ENCODE measurements around the gene HS2ST1.

The HS2ST1 gene

GRCh38 chr1:87089823-87090222, 175.4 kb downstream of the HS2ST1 start:
- Histone ChIP-seq H3K9me3 (ENCODE audit: control insufficient read depth, insufficient read depth, low read depth, low read length) (no peaks in the 10 kb centered on the region), H3K9ac (ENCODE audit: low read length) (no peak overlapping the region), H3K27ac (ENCODE audit: low read depth, low read length) (no peak overlapping the region), H3K4me3 (ENCODE audit: low read depth, low read length) (no peak overlapping the region), H3K4me1 (ENCODE audit: control insufficient read depth, insufficient read depth, low read length) (peaks cover 5% of the 10 kb centered on the region), H3K36me3 (ENCODE audit: control insufficient read depth, insufficient read depth, low read length) (no peaks in the 10 kb centered on the region), H3K27me3 (ENCODE audit: control insufficient read depth, insufficient read depth, low read length) (no peaks in the 10 kb centered on the region)

DNA sequence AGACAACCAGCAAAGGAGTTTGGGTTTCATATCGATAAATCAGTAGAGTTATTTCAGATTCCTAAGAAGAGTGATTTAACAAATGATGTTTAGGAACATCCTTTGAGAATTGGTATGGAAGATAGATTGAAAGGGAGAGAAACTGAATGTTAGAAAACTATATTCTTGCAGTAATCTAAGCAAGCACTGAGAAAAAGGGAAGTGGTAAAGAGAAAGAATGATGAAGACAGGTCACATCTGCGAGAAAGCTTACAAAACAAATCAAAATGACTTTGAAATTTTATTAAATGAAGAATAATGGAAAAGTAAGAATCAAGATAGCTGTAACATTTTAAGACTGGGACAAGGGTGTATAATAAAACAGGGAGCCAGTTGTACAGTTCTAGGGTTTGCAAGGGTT, 177.0 kb downstream of the HS2ST1 start:
- no peak overlapping the region for H3K9ac ChIP-seq (ENCODE audit: low read length)
- no peak overlapping the region for H3K27ac ChIP-seq (ENCODE audit: low read depth, low read length)
- H3K4me1 ChIP-seq (ENCODE audit: control insufficient read depth, insufficient read depth, low read length), result peaks cover 5% of the 10 kb centered on the region
- no peaks in the 10 kb centered on the region for H3K27me3 ChIP-seq (ENCODE audit: control insufficient read depth, insufficient read depth, low read length)
- H3K4me3 ChIP-seq (ENCODE audit: low read depth, low read length), result no peak overlapping the region
- no peaks in the 10 kb centered on the region for H3K36me3 ChIP-seq (ENCODE audit: control insufficient read depth, insufficient read depth, low read length)
- no peaks in the 10 kb centered on the region for H3K9me3 ChIP-seq (ENCODE audit: control insufficient read depth, insufficient read depth, low read depth, low read length)

DNA sequence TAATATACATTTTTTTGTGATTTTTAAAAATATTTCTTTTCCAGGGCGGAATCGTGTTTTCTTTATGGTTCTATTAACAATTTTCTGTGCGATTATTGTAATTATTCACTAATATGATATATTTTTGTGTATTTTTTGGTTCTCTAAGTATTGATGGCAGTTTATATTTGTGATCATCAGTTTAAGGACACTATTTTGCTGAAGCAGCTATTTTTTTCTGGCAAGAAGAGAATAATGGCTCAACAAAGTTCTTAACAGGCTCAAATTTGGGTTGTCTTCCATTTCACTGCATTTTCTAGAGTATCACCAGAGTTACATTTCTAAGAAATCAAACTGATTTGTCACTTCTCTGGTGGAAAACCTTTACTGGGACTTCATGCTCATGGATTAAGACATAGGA, 178.4 kb downstream of the HS2ST1 start:
- H3K27ac ChIP-seq (ENCODE audit: low read depth, low read length), result no peak overlapping the region
- no peak overlapping the region for H3K4me3 ChIP-seq (ENCODE audit: low read depth, low read length)
- H3K27me3 ChIP-seq (ENCODE audit: control insufficient read depth, insufficient read depth, low read length), result no peaks in the 10 kb centered on the region
- peaks cover 5% of the 10 kb centered on the region for H3K4me1 ChIP-seq (ENCODE audit: control insufficient read depth, insufficient read depth, low read length)
- H3K9me3 ChIP-seq (ENCODE audit: control insufficient read depth, insufficient read depth, low read depth, low read length), result no peaks in the 10 kb centered on the region
- no peak overlapping the region for H3K9ac ChIP-seq (ENCODE audit: low read length)
- H3K36me3 ChIP-seq (ENCODE audit: control insufficient read depth, insufficient read depth, low read length), result no peaks in the 10 kb centered on the region

GRCh38 chr1:87093286-87093685, 178.9 kb downstream of the HS2ST1 start:
- Histone ChIP-seq H3K36me3 (ENCODE audit: control insufficient read depth, insufficient read depth, low read length) (no peaks in the 10 kb centered on the region), H3K27ac (ENCODE audit: low read depth, low read length) (no peak overlapping the region), H3K4me1 (ENCODE audit: control insufficient read depth, insufficient read depth, low read length) (peaks cover 5% of the 10 kb centered on the region)

DNA sequence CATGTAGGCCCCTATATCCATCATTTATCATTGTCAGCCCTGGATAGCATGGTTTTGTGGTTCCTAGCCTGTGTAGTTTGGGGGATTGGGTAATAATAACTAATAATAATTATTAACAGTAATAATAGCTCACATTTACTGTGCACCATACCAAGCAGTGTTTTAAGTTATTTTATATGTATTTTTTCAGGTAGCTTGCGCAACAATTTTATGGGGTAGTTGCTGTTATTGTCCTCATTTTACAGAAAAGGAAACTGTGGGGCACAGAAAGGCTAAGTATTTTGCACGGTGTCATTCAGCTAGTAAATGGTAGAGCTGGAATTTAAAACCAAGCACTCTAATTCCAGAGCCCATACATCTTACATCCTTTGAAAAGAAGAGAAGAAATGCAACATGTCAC, 179.8 kb downstream of the HS2ST1 start:
- no peak overlapping the region for H3K9ac ChIP-seq (ENCODE audit: low read length)
- H3K4me3 ChIP-seq (ENCODE audit: low read depth, low read length), result no peak overlapping the region
- no peaks in the 10 kb centered on the region for H3K36me3 ChIP-seq (ENCODE audit: control insufficient read depth, insufficient read depth, low read length)
- no peaks in the 10 kb centered on the region for H3K27me3 ChIP-seq (ENCODE audit: control insufficient read depth, insufficient read depth, low read length)
- H3K27ac ChIP-seq (ENCODE audit: low read depth, low read length), result no peak overlapping the region
- H3K4me1 ChIP-seq (ENCODE audit: control insufficient read depth, insufficient read depth, low read length), result peaks cover 5% of the 10 kb centered on the region
- no peaks in the 10 kb centered on the region for H3K9me3 ChIP-seq (ENCODE audit: control insufficient read depth, insufficient read depth, low read depth, low read length)

More at GRCh38 chr1:87093286-87093685, 178.9 kb downstream of the HS2ST1 start:
- H3K4me3 ChIP-seq (ENCODE audit: low read depth, low read length), result no peak overlapping the region
- no peaks in the 10 kb centered on the region for H3K9me3 ChIP-seq (ENCODE audit: control insufficient read depth, insufficient read depth, low read depth, low read length)
- H3K27me3 ChIP-seq (ENCODE audit: control insufficient read depth, insufficient read depth, low read length), result no peaks in the 10 kb centered on the region
- H3K9ac ChIP-seq (ENCODE audit: low read length), result no peak overlapping the region

- Histone ChIP-seq H3K36me3 (ENCODE audit: control insufficient read depth, insufficient read depth, low read length) (0 out of 2 replicates have a peak, but pooled peaks cover 4% of the 10 kb centered on the region), H3K27ac (ENCODE audit: low read depth, low read length) (no peak overlapping the region), H3K4me1 (ENCODE audit: control insufficient read depth, insufficient read depth, low read length) (peaks cover 8% of the 10 kb centered on the region; the same call in 1 of the 2 replicates), H3K4me3 (ENCODE audit: low read depth, low read length) (no peak overlapping the region), H3K27me3 (ENCODE audit: control insufficient read depth, insufficient read depth, low read length) (no peaks in the 10 kb centered on the region), H3K9ac (ENCODE audit: low read length) (no peak overlapping the region), H3K9me3 (ENCODE audit: control insufficient read depth, insufficient read depth, low read depth, low read length) (peaks cover 9% of the 10 kb centered on the region; the same call in 1 of the 2 replicates)
Measured at GRCh38 chr1:87100271-87100670, 185.8 kb downstream of the HS2ST1 start.

- Histone ChIP-seq H3K4me1 (ENCODE audit: control insufficient read depth, insufficient read depth, low read length) (peaks cover 8% of the 10 kb centered on the region; the same call in 1 of the 2 replicates), H3K9me3 (ENCODE audit: control insufficient read depth, insufficient read depth, low read depth, low read length) (peaks cover 9% of the 10 kb centered on the region; the same call in 1 of the 2 replicates), H3K27ac (ENCODE audit: low read depth, low read length) (no peak overlapping the region), H3K36me3 (ENCODE audit: control insufficient read depth, insufficient read depth, low read length) (0 out of 2 replicates have a peak, but pooled peaks cover 4% of the 10 kb centered on the region), H3K27me3 (ENCODE audit: control insufficient read depth, insufficient read depth, low read length) (no peaks in the 10 kb centered on the region), H3K4me3 (ENCODE audit: low read depth, low read length) (no peak overlapping the region), H3K9ac (ENCODE audit: low read length) (no peak overlapping the region)
Measured at GRCh38 chr1:87103074-87103473, 188.6 kb downstream of the HS2ST1 start.

DNA sequence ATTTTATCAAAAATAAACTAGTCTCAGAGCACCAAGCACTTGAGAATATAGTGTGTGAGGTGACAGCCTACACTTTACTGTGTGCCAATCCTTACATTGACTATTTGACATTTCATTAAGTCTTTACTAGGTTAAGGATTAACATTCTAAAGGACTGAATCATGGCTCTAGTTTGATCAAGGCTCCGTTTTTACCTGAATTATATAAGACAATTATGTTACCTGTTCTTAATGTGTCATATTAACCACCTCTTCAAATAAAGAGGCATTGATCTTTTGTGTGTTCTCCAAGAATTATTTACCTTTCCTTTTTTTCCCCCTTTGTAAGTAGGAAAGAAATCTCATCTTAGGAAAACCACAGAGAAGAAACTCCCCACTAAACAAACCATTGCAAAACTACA, 189.7 kb downstream of the HS2ST1 start:
- Histone ChIP-seq H3K27me3 (ENCODE audit: control insufficient read depth, insufficient read depth, low read length) (no peaks in the 10 kb centered on the region), H3K36me3 (ENCODE audit: control insufficient read depth, insufficient read depth, low read length) (0 out of 2 replicates have a peak, but pooled peaks cover 4% of the 10 kb centered on the region), H3K9ac (ENCODE audit: low read length) (no peak overlapping the region), H3K9me3 (ENCODE audit: control insufficient read depth, insufficient read depth, low read depth, low read length) (peaks cover 9% of the 10 kb centered on the region; the same call in 1 of the 2 replicates), H3K27ac (ENCODE audit: low read depth, low read length) (no peak overlapping the region), H3K4me1 (ENCODE audit: control insufficient read depth, insufficient read depth, low read length) (peaks cover 16% of the 10 kb centered on the region), H3K4me3 (ENCODE audit: low read depth, low read length) (no peak overlapping the region)

- H3K4me1 ChIP-seq (ENCODE audit: control insufficient read depth, insufficient read depth, low read length), result peaks cover 14% of the 10 kb centered on the region
- no peak overlapping the region for H3K27ac ChIP-seq (ENCODE audit: low read depth, low read length)
- H3K4me3 ChIP-seq (ENCODE audit: low read depth, low read length), result no peak overlapping the region
- H3K9me3 ChIP-seq (ENCODE audit: control insufficient read depth, insufficient read depth, low read depth, low read length), result peaks cover 9% of the 10 kb centered on the region; the same call in 1 of the 2 replicates
- no peaks in the 10 kb centered on the region for H3K27me3 ChIP-seq (ENCODE audit: control insufficient read depth, insufficient read depth, low read length)
- H3K9ac ChIP-seq (ENCODE audit: low read length), result no peak overlapping the region
- H3K36me3 ChIP-seq (ENCODE audit: control insufficient read depth, insufficient read depth, low read length), result 0 out of 2 replicates have a peak, but pooled peaks cover 4% of the 10 kb centered on the region
Measured at GRCh38 chr1:87104945-87105344, 190.5 kb downstream of the HS2ST1 start.

DNA sequence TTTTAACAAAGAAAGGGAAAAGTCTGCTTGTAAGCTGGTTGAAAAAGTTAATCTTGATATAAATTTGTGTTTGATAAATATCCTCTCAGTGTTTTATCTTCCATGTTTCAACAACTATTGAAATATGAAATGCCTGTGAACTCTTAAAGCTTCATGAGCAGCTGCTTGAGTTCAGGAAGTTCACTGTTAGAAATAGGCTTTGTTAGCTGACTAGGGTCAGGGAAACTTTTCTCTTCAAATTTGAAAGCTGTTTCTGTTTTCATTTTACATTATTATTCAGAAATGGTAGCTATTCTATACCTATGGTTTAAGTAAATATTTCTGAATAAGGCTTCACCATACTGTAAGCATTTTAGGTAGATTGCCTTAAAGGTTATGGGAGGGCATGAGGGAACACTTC, 191.7 kb downstream of the HS2ST1 start:
- peaks cover 8% of the 10 kb centered on the region; the same call in 1 of the 2 replicates for H3K4me1 ChIP-seq (ENCODE audit: control insufficient read depth, insufficient read depth, low read length)
- no peaks in the 10 kb centered on the region for H3K27me3 ChIP-seq (ENCODE audit: control insufficient read depth, insufficient read depth, low read length)
- no peak overlapping the region for H3K9ac ChIP-seq (ENCODE audit: low read length)
- H3K36me3 ChIP-seq (ENCODE audit: control insufficient read depth, insufficient read depth, low read length), result 0 out of 2 replicates have a peak, but pooled peaks cover 4% of the 10 kb centered on the region
- H3K9me3 ChIP-seq (ENCODE audit: control insufficient read depth, insufficient read depth, low read depth, low read length), result no peaks in the 10 kb centered on the region
- no peak overlapping the region for H3K4me3 ChIP-seq (ENCODE audit: low read depth, low read length)
- no peak overlapping the region for H3K27ac ChIP-seq (ENCODE audit: low read depth, low read length)

DNA sequence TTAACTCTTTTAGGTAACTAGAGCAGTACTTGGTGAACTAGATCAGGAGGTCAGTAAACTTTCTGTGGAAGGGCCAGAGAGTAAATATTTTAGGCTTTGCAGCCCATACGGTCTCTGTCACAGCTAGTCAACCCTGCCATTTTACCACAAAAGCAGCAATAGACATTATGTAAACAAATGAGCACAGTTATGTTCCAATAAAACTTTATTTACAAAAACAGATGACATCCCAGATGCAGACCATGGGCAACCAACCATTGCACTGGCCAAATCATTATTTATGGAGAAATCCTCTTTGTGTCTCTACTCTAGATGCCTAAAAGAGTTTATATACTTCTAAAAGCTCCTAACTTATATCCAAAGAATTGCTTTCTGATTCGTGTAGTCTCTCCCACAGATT, 192.4 kb downstream of the HS2ST1 start:
- H3K27me3 ChIP-seq (ENCODE audit: control insufficient read depth, insufficient read depth, low read length), result no peaks in the 10 kb centered on the region
- H3K4me1 ChIP-seq (ENCODE audit: control insufficient read depth, insufficient read depth, low read length), result peaks cover 8% of the 10 kb centered on the region; the same call in 1 of the 2 replicates
- no peaks in the 10 kb centered on the region for H3K9me3 ChIP-seq (ENCODE audit: control insufficient read depth, insufficient read depth, low read depth, low read length)
- H3K36me3 ChIP-seq (ENCODE audit: control insufficient read depth, insufficient read depth, low read length), result 0 out of 2 replicates have a peak, but pooled peaks cover 4% of the 10 kb centered on the region
- no peak overlapping the region for H3K9ac ChIP-seq (ENCODE audit: low read length)
- no peak overlapping the region for H3K4me3 ChIP-seq (ENCODE audit: low read depth, low read length)
- no peak overlapping the region for H3K27ac ChIP-seq (ENCODE audit: low read depth, low read length)

All from HUES6 (cell line).